Stimulated activated CD4-positive, alpha-beta T cell treated with anti-CD3 and anti-CD28 coated beads, Interleukin-4, amount 100 ng/mL, for 48 hours (primary cell): Measurements from ENCODE around the gene MSRB3.
"Not testable (repeated sequence)": the region's sequence is repeated elsewhere in the genome, so short reads cannot be mapped to it uniquely, and the experiment has no call there.

ENCODE experiments used
- DNase-seq, 2 donors: peaks; one replicate each; pipeline ENCODE4 v3.0.0-alpha.2; 2020; ENCODE audit warnings: low read depth in 2 of 2

Gene MSRB3

DNA sequence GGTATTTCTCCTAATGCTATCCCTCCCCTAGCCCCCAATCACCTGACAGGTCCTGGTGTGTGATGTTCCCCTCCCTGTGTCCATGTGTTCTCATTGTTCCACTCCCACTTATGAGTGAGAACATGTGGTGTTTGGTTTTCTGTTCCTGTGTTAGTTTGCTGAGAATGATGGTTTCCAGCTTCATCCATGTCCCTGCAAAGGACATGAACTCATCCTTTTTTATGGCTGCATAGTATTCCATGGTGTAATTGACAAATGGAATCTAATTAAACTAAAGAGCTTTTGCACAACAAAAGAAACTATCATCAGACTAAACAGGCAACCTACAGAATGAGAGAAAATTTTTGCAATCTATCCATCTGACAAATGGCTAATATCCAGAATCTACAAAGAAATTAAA lies 178.9 kb downstream of the MSRB3 start:
- not testable (repeated sequence) for DNase-seq

DNA sequence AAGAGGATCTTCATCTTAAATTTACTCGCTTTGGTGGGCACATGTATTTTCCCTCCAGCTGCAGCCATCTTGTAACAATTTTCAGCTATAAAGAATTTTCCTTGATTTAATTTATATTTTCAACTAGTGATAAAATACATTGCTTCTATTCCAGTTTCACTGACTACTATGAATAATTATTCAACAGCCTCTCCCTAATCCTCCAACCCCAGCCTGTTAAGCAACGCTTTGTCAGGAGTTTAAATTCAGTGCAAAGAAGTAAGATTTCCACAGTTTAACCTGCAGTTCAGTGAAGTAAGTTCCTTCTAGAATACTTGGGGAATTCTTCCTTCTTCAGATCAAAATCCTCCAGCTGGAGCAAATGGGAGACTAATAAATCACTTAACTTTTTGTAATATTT lies 180.2 kb downstream of the MSRB3 start:
- no peak for DNase-seq

DNA sequence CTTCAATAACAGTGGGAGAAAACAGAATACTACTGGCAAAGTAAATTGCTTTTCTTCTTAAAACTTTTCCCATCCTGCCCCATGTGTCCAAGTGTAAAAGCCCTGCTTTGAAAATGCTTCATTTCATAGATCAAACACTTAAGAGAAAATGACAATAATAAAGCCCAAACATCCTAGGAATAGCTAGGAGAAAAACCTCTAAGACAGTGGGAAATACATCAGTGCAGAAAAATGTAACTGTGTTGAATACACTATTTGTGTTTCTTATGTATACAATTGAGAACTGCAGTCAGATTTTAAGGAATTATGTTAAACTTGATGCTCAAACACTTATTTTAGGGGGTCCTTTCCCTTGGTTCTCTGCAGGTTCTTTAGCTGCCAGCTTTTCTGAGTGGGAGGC lies 181.1 kb downstream of the MSRB3 start:
- DNase-seq: no peak

DNA sequence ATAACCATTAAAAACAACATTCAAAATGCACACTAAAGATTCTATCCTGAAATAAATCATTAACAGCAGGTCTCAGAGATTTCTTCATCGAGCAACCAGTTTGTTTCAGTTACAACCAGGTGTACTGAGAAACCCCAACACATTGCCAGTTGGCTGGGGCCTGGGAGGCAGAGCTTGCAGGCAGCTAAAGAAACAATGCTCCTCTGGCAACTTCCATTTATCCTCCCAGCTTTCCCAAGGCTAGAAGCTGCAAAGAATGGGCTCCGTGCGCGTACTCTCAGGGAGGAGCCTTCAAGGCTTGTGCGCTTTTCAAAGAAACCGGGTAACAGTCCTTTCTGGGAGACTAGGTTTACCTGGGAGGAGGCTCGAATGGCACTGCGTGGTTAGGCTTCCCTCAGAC lies 181.6 kb downstream of the MSRB3 start:
- DNase-seq: no peak

DNA sequence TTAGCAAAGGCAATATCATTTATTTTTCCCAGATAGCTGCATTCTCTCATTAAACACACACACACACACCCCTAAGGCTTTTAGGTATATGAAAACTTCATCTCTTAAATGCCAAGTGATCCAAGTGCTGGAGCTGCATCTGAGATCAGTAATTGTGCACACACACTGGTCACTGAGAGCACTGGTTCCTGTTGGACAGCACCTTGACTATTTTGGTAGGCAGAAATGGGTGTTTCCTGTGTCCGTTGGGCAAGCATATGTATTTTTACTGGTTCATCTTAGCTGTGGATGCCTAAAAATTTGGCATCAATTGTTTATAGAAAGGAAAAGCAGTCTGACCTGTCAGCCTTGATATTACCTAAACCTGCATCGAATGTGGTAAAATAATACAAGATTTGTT lies 182.5 kb downstream of the MSRB3 start:
- DNase-seq: no peak

DNA sequence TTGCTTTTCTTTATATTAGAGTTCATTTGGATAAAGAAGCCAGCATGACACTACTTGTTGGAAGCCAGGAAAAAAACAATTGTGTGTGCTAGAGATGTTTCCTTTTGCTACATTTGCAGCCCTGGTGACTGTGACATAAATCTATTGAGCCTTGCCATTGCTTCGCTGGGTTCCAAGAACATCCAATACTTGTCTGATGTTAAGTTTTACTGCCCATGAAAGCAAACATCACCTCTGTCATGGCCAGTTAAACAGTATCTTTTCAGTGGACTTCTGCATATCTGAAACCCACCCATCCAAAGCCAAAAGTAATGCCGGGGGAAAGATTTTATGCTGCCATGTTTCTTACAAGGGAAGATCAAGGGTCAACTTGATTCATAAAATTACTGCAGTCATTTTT lies 184.0 kb downstream of the MSRB3 start:
- no peak for DNase-seq

DNA sequence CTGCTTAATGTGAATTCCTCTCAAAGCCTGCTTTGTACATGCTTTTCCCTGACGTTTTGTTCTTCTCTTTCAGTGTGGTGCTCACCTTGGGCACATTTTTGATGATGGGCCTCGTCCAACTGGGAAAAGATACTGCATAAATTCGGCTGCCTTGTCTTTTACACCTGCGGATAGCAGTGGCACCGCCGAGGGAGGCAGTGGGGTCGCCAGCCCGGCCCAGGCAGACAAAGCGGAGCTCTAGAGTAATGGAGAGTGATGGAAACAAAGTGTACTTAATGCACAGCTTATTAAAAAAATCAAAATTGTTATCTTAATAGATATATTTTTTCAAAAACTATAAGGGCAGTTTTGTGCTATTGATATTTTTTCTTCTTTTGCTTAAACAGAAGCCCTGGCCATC lies 184.6 kb downstream of the MSRB3 start:
- DNase-seq: no peak

DNA sequence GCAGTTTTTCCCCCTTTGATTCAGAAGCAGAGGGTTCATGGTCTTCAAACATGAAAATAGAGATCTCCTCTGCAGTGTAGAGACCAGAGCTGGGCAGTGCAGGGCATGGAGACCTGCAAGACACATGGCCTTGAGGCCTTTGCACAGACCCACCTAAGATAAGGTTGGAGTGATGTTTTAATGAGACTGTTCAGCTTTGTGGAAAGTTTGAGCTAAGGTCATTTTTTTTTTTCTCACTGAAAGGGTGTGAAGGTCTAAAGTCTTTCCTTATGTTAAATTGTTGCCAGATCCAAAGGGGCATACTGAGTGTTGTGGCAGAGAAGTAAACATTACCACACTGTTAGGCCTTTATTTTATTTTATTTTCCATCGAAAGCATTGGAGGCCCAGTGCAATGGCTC lies 185.1 kb downstream of the MSRB3 start:
- DNase-seq: no peak

DNA sequence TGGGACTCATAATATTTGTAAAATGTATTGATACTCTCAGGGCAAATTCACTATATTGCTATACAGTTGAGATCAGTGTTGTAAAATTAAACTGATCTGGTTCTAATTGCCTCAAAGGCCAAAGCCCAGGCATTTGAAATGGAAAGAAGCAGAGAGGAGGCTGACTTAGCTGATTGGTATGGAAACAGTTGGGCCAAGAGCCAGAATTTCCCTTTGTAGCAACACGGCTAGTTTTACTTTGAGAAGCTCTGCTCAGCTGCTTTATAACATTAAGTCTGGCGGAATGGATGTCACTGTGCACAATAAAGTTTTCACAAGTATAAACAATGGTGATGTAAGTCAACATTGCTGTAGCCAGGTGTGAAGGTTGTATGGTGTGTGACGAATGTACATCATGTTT lies 186.4 kb downstream of the MSRB3 start:
- no peak for DNase-seq

DNA sequence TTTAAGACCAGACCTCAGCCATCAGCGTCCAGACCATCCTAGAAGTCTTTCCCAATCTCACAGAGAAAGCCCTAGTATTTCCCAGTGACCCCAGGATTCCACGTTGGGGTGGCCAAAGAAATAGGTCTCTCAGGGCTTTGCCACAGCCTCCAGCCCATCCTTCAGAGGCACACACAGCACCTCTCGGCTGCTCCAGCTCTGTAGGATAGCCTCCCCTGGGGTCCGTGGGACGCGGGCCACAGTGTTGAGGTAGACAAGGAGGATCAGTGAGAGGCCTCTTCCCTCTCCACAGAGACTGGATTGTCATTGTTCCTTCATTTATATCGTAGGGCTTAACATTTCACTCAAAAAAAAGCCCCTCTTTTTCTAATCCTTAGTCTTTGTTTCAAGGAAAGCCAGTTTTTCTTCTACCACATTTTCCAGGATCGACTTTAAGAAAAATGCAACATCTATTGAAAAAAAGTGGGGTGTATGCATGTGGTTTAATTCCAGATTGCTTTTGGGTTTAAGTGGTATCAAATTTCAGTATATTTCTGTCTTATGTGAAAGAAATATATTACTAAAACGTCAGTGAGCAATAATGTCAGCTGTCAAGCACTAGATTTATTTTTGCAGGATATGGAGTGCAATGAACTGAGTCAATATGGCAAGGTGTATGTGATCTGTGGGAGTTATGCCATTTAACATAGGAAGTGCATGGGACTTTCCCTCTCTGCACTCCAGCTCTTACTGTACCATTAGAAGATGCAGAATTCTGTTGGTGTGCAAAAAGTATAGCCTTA lies 187.5 kb downstream of the MSRB3 start:
- DNase-seq: no peak

DNA sequence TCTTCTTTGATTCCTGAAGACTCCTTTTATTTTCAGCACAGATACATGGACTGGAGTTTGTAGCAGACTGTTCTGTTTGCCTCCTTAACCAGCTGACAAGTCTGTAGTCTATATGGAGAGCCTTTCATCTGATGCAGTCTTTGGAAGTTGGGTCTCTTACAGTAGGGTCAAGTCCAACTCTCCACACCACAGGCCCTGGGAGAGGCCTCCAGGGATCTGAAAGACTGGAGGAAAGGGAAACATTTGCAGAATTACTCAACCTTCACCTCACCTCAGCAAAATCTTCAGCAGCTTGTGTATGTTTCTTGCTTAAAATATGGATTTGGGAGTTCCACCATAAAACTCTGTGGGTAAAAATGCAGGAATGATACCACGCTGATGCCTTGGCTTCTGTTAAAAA lies 188.4 kb downstream of the MSRB3 start:
- DNase-seq: no peak

DNA sequence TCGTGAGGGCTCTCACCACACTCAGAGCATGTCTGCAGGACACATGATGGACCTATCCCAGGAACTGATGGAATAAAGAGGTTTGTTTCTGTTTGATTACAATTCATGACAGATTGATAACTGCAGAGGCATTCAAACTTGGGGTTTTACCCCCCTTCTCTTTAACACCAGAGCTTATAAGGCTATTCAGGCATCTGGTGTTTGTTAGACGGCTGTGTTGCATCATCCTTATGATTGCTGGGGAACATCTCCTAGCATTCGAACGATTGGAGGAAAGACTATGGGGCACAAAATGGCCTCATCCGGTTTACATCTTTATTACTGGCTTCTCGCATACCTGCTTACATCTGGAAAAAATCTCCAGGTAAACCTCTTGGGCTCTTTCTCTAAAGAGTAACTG lies 191.8 kb downstream of the MSRB3 start:
- DNase-seq: no peak

DNA sequence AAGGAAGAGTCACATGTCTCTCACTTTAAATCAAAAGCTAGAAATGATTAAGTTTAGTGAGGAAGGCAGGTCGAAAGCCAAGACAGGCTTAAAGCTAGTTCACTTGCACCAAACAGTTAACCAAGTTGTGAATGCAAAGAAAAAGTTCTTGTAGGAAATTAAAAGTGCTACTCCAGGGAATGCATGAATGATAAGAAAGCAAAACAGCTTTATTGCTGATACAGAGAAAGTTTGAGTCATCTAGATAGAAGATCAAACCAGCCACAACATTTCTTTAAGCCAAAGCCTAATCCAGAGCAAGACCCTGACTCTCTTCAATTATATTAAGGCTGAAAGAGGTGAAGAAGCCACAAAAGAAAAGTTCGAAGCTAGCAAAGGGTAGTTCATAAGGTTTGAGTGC lies 193.6 kb downstream of the MSRB3 start:
- no peak for DNase-seq

DNA sequence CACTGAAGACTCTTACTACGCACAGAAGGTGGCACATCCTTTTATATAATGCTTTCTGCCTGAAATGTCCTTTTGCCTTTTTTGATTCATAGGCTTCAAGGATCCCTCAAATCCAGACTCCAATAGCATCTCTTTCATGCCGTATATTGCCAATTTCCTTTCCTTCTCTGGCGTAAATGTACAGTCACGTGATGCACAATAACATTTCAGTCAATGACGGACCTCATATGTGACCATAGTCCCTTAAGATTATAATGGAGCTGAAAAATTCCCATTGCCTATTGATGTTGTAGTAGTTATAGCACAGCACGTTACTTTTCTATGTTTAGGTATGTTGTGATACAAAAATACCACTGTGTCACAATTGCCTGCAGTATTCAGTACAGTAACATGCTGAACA lies 196.3 kb downstream of the MSRB3 start:
- DNase-seq: no peak

DNA sequence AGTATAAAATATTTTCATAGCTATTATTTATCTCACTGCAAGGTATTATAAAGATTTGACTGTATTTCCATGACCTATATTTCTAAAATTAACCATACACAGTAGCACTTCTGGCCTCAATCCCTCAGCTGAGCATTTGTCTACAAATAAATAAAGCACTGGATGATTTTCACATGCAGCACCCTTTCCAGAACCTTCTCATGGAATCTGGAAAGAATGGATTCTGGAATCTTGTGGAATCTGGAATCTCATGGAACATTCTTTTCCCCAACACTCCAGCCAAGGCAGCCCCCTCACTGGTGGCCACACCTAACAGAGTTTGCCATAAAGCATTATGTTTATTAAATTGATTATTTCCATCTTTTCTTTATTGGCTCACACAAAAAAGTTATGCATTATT lies 199.2 kb downstream of the MSRB3 start:
- DNase-seq: no peak

DNA sequence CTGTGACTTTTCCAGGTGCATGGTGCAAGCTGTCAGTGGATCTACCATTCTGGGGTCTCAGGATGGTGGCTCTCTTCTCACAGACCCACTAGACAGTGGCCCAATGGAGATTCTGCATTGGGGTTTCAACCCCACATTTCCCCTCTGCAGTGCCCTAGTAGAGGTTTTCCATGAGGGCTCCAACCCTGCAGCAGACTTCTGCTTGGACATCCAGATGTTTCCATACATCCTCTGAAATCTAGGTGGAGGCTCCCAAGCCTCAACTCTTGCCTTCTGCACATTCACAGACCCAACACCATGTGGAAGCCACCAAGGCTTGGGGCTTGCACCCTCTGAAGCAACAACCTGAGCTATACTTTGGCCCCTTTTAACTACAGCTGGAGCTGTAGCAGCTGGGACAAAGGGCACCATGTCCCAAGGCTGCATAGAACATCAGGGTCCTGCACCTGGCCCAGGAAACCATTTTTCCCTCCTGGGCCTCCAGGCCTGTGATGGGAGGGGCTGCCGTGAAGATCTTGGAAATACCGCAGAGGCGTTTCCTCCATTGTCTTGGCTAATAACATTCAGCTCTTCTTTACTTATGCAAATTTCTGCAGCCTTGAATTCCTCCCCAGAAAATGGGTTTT lies 205.5 kb downstream of the MSRB3 start:
- DNase-seq: not testable (repeated sequence)

DNA sequence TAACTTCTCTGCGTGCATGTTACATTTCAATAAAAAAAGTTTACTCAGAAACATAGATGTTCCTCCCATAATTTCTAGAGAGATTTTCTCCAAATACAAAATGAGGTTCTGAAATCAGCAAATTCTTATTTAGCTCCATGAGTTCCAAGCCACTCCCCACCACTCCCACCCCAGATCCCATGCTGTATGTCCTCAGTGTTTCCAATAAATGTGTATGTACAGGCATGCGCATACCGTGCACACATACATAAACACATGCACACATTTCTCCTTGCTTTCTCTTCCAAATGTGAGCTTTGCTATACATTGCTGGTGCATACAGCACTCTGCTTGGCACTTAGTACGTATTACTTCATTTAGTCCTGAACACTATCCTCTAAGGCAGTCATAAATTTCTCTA lies 209.7 kb downstream of the MSRB3 start:
- no peak for DNase-seq

DNA sequence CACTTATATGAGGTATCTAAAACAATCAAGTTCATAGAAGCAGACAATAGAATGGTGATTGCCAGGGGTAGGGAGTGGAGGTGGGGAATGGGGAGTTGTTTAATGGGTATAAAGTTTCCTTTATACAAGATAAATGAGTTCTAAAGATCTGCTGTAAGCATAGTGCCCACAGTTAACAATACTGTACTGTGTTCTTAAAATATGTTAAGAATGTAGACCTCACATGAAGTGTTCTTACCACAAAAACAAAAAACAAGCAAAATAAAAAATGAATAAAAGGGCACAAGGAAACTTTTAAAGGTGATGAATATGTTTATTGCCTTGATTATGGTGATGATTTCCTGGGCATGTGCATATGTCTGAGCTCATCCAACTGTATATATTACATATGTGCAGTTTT lies 211.8 kb downstream of the MSRB3 start:
- no peak for DNase-seq

DNA sequence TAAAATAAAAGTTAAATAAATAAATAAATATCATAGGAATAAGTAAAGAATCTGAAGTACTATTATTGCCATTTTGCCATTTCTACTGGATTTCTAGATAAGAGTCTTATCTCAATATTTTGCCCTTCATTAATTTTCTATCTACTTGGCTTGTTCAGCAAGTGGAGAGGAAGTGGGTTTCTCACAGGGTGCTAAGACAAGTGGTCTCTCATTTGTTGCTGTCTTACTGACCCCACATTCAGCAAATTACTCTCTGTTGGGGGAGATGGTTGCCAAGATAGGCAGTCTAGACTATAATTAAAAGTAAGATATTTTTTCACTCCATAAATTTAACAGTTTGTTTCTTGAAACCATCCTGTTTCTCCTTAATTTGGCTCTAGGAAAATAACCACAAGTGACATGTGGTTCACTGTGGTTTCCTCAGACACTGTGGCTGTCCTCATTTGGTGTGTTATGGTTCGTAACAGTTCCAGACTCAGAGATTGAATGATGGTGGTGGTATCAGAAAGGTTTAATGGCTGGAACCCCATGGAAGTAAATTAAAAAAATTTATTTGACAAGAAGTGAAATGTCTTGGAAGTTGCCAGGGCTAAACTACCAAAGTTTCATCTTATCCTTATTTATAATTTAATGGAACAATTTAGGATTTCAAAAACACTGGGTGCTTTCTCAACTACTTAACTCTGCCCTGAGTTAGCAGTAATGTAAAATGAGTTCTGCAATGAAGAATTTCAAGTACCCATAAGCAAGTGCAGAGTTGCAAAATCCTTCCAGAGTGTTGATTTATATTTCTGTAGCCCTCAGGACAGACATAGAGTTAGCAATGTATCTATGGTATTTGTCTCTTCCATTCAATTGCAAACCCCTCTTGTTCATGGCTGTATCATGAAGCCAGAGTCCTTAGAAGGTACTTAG lies 214.8 kb downstream of the MSRB3 start:
- DNase-seq: no peak

DNA sequence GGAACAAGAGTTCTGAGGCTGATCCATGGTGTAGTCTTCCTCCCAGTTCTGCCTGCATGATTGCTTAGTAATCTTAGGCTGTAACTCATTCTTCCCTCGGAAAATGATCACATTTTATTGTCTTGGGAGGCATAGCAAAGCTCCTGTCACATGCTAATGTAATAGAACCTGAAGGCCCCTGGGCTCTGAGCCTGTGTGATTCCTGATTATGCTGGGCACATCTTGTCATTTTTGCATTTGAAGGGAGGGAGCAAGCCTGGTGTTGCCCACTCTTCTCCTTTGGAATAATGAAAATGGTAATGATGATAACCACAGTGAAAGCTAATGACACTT lies 215.4 kb downstream of the MSRB3 start:
- DNase-seq: no peak

DNA sequence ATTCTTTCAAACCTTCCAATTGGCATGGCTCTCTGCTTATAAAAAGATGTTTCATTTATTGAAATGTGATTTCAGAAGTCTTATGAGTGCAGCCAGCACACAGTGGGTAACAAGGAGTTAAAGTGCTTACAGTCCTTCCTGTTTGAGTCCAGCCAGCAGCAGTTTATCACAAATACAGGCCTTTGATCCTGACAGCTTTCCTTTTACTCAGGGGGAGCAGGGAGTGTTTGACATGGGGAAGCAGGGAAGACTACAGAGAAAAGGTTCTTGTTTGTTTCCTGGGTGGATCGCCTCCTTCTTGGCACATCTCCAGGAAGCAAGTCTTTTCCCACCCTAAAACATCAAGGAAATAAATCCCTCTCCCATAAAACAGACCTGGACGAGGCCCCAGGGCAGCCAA lies 216.1 kb downstream of the MSRB3 start:
- no peak for DNase-seq

DNA sequence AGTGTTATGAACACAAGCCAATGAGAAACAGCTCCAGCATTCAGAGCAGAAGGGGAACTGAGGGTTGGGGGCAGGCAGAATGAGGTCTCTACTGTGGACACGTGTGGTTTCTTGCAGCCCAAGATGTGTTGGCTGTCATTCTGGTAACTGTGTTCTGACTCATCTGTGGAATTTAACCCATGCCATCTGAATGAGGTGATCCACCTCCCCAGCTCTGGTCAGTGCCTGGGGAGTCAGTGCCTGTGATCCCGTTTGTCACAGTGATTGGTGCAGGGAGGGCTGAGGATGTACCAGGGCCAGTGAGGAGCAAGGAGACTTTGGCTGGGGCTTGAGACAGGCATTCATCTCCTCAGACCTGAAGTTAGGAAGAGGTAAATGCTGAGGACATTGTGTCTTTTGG lies 216.8 kb downstream of the MSRB3 start:
- DNase-seq: no peak

DNA sequence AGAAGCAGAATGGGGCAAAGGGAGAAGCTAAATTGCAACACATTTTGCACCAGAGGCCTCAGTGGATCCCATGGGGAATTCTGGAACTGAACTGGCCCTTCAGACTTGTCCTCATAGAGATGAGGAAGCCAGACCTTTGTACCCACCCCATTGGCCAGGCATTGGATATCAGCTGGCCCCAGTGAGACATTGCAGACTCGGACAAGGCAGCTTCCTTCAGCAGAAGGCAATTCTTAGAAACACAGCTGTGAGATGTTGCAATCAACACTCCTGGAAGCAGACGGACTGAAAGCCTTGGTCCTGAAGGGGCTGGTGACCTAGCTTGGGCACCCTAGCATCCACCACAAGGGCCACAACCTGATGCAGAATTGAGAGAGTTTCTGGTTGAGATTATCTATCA lies 218.1 kb downstream of the MSRB3 start:
- DNase-seq: no peak
